Retina (tissue), 1 donor: ENCODE data around the gene RELA.

Experiments used
- DNase-seq: peaks from one replicate; pipeline ENCODE4 v3.0.0-alpha.2; 2016

The RELA gene

DNA sequence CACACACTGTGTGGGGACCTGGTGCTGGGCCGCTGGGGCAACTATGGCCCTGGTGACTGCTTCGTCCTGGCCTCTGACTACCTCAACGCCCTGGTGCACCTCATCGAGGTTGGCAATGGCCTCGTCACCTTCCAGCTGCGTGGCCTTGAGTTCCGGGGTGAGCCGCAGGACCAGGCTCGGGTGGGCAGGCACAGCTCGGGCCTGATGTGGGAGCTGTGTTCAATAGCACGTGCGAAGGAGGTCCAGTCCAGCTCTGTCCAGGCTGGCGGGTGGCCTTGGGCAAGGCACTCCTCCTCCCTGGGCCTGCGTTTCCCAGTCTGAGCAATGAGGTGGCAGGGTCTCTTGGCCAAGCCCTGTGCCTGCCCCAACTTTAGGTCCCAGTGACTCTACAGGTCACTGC lies 33.1 kb downstream of the RELA start:
- no peak for DNase-seq

GRCh38 chr11:65627202-65627601 lies 35.5 kb downstream of the RELA start:
- DNase-seq = no peak

DNA sequence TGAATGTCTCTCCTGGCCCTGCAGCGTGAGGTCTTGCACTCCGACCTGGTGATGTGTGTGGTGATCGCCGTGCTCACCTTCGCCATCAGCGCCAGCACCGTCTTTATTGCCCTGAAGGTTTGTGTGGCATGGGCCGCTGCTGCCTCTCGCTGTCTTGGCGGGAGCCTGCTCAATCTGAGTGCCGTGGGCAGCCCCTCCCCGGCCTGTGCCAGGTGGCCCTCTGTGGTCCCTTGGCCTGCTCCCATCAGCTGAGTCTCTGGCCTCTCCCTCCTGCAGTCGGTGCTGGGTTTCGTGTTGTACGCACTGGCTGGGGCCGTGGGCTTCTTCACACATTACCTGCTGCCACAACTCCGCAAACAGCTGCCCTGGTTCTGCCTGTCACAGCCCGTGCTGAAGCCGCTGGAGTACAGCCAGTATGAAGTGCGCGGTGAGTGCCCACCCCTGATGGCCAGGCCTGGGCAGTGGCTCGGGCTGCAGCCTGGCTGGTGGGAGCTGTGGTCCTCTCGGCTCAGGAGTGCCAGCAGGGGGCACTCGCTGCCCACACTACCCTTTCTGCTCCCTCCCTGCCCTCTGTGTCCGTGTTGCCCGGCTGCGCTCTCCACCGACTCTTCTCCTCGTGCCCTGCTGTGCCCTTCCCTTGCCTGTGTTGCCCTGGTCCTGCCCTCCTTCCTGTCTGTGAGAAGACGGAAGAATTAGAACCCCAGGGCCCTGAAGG lies 36.9 kb downstream of the RELA start:
- DNase-seq = peak; percentile 57

GRCh38 chr11:65624931-65625627 lies 37.6 kb downstream of the RELA start:
- no peak for DNase-seq

DNA sequence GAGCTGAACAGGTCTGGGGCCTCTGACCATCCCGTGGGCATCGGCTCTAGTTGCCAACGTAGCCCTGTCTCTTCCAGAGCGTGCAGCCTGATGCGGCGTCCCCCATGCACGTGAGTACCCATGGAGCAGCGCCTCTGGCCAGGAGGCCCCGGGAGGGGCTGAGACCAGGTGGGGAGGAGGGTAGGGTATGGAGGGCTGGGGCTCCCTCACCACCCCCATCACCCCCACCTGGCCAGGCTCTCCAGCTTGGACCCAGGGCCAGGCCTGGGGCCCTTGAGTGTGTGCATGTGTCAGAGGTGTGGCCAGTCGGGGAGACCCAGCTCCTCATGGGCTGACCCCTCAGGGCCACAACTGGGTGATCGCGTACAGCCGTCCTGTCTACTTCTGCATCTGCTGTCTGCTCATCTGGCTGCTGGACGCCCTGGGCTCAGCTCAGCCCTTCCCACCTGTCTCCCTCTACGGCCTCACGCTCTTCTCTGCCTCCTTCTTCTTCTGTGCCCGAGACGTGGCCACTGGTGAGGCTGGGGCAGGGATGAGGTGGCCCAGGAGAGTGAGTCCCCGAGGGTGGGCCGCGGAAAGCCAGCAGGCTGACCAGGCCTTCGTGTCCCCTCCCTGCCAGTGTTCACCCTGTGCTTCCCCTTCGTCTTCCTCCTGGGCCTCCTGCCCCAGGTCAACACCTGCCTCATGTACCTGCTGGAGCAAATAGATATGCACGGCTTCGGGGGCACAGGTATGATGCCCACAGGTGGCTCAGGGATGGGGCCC lies 38.7 kb downstream of the RELA start:
- DNase-seq = no peak

- no peak for DNase-seq
These were observed 39.5 kb downstream of the RELA start for GRCh38 chr11:65623177-65623576.

DNA sequence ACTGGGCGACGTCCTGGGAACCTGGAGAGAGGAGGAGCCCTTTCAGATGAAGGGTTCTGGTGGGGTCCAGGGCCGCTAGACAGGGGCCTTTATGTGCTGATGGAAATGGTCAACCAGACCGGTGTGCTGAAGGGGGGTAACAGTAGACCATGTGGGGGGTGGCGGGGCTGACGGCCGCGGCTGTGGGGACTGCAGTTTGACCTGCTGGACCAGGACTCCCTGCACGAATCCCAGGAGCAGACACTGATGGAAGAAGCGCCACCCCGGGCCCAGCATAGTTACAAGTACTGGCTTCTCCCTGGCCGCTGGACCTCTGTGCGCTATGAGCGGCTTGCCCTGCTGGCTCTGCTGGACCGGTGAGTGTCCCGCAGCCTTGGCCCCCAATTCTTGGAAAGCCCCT lies 40.7 kb downstream of the RELA start:
- no peak for DNase-seq

- no peak for DNase-seq
These were observed 41.3 kb downstream of the RELA start for GRCh38 chr11:65621460-65621859.

DNA sequence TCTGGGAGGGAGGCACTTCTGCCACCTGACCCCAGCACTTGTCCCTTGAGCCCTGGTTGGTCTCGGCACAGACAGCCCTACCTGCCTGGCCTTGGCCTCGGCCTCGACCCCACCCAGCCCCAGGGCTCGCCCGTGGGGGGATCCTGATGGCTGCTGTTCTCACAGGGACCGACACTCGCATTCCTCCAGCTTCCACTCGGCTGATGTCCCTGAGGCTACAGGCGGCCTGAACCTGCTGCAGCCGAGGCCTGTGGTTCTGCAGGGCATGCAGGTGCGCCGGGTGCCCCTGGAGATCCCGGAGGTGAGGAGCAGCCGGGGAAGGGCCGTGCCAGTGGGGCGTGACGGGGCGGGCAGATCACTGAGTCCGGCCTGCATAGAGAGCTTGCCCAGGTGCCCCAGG lies 42.0 kb downstream of the RELA start:
- DNase-seq = no peak

GRCh38 chr11:65619281-65619928 lies 43.3 kb downstream of the RELA start:
- no peak for DNase-seq

- DNase-seq = no peak
These were observed 44.0 kb downstream of the RELA start for GRCh38 chr11:65618763-65619162.

GRCh38 chr11:65617990-65618751 lies 44.5 kb downstream of the RELA start:
- DNase-seq = no peak

GRCh38 chr11:65617136-65617850 lies 45.4 kb downstream of the RELA start:
- DNase-seq = no peak

GRCh38 chr11:65616575-65617001 lies 46.1 kb downstream of the RELA start:
- DNase-seq = no peak

GRCh38 chr11:65615950-65616574 lies 46.7 kb downstream of the RELA start:
- DNase-seq = no peak

- DNase-seq = peak; percentile 100
These were observed 47.3 kb downstream of the RELA start, which contains the start of gene PCNX3 for GRCh38 chr11:65615229-65615949. PCNX3 (plus strand) TSS chr11:65615776; CDS start chr11:65616312, 536 bp downstream.

- DNase-seq = no peak
These were observed 49.4 kb downstream of the RELA start for GRCh38 chr11:65613091-65613928.

GRCh38 chr11:65612691-65613090 lies 50.0 kb downstream of the RELA start:
- no peak for DNase-seq
